Measurements from ENCODE around the gene ZNF17.

GRCh38 chr19:57374179-57374578 is 36.8 kb upstream of the ZNF17 start:
- TF ChIP-seq, protein P1, sequence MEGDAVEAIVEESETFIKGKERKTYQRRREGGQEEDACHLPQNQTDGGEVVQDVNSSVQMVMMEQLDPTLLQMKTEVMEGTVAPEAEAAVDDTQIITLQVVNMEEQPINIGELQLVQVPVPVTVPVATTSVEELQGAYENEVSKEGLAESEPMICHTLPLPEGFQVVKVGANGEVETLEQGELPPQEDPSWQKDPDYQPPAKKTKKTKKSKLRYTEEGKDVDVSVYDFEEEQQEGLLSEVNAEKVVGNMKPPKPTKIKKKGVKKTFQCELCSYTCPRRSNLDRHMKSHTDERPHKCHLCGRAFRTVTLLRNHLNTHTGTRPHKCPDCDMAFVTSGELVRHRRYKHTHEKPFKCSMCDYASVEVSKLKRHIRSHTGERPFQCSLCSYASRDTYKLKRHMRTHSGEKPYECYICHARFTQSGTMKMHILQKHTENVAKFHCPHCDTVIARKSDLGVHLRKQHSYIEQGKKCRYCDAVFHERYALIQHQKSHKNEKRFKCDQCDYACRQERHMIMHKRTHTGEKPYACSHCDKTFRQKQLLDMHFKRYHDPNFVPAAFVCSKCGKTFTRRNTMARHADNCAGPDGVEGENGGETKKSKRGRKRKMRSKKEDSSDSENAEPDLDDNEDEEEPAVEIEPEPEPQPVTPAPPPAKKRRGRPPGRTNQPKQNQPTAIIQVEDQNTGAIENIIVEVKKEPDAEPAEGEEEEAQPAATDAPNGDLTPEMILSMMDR (IDR thresholded peaks at IDR 0.05 in 8 of 11, conservative IDR thresholded peaks at IDR 0.05 in 3 of 11): no peak
- no peak for TF ChIP-seq POLR2AphosphoS5 (IDR thresholded peaks at IDR 0.05)

Data from spleen (tissue), 7 donors.